ENCODE results near the gene BIRC6.

DNA sequence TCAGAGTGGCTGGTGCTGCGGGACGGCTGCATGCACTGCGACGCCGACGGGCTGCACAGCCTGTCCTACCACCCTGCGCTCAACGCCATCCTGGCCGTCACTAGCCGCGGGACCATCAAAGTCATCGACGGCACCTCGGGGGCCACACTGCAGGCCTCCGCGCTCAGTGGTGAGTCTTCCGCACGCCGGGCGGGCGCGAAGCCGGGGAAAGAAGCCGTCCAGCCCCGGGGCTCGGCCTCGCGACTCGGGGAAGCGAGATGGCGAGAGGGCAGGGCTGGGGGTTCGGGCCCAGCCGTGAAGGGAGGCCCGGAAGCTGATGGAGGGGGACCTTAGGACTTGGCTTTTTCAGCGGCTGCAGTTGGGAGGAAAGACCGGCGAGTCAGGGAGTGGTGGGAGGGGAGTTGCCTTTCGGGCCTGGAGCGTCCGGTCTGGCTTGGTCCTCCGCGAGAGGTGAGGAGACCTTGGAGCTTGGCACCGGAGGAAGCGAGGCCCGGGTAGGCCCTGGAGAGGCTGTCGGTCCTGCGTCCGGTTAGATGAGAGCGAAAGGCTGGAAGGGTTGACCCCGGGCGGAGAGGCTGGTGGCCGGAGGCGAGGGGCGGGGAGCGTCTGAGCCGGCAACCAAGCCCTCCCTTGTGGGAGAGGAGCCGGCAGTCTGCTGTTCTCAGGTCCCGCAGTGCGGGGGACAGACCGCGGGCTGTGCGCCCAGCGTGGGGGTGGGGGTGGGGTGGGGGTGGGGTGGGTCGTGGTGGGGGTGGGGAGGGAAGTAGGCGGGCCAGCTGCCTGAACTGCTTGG lies 691 bp downstream of the BIRC6 start:
- TF ChIP-seq, protein P1, sequence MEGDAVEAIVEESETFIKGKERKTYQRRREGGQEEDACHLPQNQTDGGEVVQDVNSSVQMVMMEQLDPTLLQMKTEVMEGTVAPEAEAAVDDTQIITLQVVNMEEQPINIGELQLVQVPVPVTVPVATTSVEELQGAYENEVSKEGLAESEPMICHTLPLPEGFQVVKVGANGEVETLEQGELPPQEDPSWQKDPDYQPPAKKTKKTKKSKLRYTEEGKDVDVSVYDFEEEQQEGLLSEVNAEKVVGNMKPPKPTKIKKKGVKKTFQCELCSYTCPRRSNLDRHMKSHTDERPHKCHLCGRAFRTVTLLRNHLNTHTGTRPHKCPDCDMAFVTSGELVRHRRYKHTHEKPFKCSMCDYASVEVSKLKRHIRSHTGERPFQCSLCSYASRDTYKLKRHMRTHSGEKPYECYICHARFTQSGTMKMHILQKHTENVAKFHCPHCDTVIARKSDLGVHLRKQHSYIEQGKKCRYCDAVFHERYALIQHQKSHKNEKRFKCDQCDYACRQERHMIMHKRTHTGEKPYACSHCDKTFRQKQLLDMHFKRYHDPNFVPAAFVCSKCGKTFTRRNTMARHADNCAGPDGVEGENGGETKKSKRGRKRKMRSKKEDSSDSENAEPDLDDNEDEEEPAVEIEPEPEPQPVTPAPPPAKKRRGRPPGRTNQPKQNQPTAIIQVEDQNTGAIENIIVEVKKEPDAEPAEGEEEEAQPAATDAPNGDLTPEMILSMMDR (IDR thresholded peaks at IDR 0.05; ENCODE audit: poor library complexity), result no peak
- TF ChIP-seq EZH2phosphoT487 (IDR thresholded peaks at IDR 0.05; ENCODE audit: low read depth, severe bottlenecking, unreplicated experiment), result no peak
